ENCODE measurements around the gene OR7A17.

DNA sequence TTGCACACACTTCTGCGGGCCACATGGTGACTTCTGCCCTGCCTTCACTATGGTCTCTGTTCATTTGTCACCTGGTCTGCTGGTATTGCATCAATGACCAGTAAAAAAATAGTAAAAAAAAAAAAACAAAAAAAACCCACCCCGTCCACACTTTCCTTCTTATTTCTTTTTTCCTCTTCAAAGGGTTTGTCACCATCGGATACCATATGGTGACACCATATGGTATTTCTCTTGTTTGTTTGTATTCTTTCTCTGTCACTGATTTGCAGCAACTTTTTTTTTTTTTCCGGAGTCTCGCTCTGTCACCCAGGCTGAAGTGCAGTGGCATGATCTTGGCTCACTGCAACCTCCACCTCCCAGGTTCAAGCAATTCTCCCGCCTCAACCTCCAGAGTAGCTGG is 29.2 kb upstream of the OR7A17 start:
- TF ChIP-seq ARID2 (CRISPR knock-in tag; IDR thresholded peaks at IDR 0.05; ENCODE audit: borderline replicate concordance) (no peak), ZNF775 (CRISPR knock-in tag; IDR thresholded peaks at IDR 0.05; ENCODE audit: borderline replicate concordance) (no peak), ESRRA (CRISPR knock-in tag; IDR thresholded peaks at IDR 0.05; ENCODE audit: low read depth) (no peak)
- TF ChIP-seq, protein P1, sequence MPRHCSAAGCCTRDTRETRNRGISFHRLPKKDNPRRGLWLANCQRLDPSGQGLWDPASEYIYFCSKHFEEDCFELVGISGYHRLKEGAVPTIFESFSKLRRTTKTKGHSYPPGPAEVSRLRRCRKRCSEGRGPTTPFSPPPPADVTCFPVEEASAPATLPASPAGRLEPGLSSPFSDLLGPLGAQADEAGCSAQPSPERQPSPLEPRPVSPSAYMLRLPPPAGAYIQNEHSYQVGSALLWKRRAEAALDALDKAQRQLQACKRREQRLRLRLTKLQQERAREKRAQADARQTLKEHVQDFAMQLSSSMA (CRISPR knock-in tag; IDR thresholded peaks at IDR 0.05) = no peak
- TF ChIP-seq, protein P2, sequence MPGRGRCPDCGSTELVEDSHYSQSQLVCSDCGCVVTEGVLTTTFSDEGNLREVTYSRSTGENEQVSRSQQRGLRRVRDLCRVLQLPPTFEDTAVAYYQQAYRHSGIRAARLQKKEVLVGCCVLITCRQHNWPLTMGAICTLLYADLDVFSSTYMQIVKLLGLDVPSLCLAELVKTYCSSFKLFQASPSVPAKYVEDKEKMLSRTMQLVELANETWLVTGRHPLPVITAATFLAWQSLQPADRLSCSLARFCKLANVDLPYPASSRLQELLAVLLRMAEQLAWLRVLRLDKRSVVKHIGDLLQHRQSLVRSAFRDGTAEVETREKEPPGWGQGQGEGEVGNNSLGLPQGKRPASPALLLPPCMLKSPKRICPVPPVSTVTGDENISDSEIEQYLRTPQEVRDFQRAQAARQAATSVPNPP (CRISPR knock-in tag; IDR thresholded peaks at IDR 0.05) = no peak
- TF ChIP-seq, protein P3, sequence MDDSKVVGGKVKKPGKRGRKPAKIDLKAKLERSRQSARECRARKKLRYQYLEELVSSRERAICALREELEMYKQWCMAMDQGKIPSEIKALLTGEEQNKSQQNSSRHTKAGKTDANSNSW (CRISPR knock-in tag; IDR thresholded peaks at IDR 0.05; ENCODE audit: borderline replicate concordance) = no peak
